BE2C (cell line): Measurements from ENCODE around the gene FAM240B.

ENCODE experiments used
- DNase-seq: peaks from one replicate; pipeline ENCODE4 v3.0.0-alpha.2; 2020
- H3K27me3 ChIP-seq: fragments of 250-450 bp; sonication (Bioruptor Pico); 2 replicates; pipeline ENCODE4 v1.5.1; 2020; ENCODE audit warnings: mild to moderate bottlenecking
- H3K36me3 ChIP-seq: fragments of 250-450 bp; sonication (Bioruptor Pico); 2 replicates; pipeline ENCODE4 v1.5.1; 2020; ENCODE audit warnings: mild to moderate bottlenecking
- H3K4me1 ChIP-seq: fragments of 250-450 bp; sonication (Bioruptor Pico); 2 replicates; pipeline ENCODE4 v1.5.1; 2020
- H3K4me3 ChIP-seq: 2 replicates; pipeline ENCODE4 v1.5.1; 2011; ENCODE audit warnings: low read depth, low read length
- H3K9me3 ChIP-seq: fragments of 250-450 bp; sonication (Bioruptor Pico); 2 replicates; pipeline ENCODE4 v1.5.1; 2020
- TF ChIP-seq, protein P1 (sequence below): IDR thresholded peaks from 2 replicates; pipeline ENCODE4 v1.5.1; 2012; ENCODE audit warnings: mild to moderate bottlenecking, low read depth, low read length

FAM240B gene

DNA sequence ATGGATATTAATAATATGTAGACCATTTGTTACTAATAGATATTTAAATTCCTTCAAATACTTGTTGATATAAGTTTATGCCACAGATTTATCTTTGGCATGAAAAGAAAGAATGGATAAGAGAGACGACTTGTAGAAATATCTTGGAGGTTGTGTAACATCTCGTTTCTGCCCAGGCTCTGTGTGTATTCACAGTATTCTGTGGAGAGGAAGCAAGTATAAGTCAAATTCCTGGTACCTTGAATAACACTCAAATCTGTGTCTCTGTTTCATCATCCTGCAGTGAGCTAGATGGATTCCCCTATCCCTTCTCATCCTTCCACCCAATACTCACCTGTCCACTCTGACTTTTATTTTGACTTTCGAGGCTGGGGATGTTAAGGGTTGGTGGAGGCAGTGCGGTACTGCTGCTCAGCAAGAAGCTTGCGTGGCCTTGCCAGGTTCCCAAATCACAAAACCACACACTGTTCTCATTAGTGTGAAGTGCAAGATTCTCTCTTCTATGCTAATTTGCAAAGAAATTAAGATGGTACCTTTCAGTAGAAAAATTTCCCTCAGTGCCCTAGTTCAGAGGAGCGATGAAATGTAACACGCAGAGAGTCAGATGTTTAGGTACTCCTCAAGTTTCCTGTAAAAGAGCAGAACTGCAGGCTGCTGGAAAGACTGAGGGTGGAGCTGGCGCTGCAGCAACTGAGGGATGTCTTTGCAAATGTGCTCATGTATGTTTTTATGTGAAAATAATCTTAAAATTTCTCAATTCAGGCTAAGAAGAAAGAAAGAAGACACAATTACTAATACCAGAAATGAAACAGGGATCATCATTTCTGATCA, 57.0 kb downstream of the FAM240B start:
- TF ChIP-seq, protein P1, sequence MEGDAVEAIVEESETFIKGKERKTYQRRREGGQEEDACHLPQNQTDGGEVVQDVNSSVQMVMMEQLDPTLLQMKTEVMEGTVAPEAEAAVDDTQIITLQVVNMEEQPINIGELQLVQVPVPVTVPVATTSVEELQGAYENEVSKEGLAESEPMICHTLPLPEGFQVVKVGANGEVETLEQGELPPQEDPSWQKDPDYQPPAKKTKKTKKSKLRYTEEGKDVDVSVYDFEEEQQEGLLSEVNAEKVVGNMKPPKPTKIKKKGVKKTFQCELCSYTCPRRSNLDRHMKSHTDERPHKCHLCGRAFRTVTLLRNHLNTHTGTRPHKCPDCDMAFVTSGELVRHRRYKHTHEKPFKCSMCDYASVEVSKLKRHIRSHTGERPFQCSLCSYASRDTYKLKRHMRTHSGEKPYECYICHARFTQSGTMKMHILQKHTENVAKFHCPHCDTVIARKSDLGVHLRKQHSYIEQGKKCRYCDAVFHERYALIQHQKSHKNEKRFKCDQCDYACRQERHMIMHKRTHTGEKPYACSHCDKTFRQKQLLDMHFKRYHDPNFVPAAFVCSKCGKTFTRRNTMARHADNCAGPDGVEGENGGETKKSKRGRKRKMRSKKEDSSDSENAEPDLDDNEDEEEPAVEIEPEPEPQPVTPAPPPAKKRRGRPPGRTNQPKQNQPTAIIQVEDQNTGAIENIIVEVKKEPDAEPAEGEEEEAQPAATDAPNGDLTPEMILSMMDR: peak; percentile 36
- Histone ChIP-seq H3K4me1 (no peaks in the 10 kb centered on the region), H3K4me3 (no peak overlapping the region), H3K9me3 (no peaks in the 10 kb centered on the region), H3K36me3 (no peaks in the 10 kb centered on the region), H3K27me3 (no peaks in the 10 kb centered on the region)
- no peak for DNase-seq

GRCh38 chr9:38659538-38659937, 60.4 kb downstream of the FAM240B start:
- TF ChIP-seq, protein P1: no peak
- peaks cover 4% of the 10 kb centered on the region for H3K27me3 ChIP-seq
- no peak for DNase-seq
- no peak overlapping the region for H3K4me3 ChIP-seq
- no peaks in the 10 kb centered on the region for H3K4me1 ChIP-seq
- no peaks in the 10 kb centered on the region for H3K36me3 ChIP-seq
- no peaks in the 10 kb centered on the region for H3K9me3 ChIP-seq

DNA sequence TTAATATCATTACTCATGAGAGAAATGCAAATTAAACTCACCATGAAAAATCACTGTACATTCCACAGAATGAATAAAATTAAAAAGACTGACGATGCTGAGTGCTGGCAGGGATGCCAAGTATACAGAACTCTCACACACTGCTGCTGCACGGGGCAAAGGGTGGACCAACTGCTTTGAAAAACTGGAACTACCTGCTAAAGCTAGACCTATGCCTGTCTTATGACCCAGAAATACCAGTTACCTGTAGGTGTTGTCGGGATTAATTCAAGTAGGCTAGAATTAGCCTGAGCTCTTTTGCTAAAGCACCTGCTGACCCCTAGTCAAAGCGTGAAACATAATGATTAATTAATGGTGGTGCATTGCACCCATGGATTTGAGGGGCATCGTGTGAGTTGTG, 63.0 kb downstream of the FAM240B start:
- TF ChIP-seq, protein P1: no peak
- Histone ChIP-seq H3K4me3 (no peak overlapping the region), H3K4me1 (no peaks in the 10 kb centered on the region), H3K9me3 (no peaks in the 10 kb centered on the region), H3K27me3 (peaks cover 4% of the 10 kb centered on the region), H3K36me3 (no peaks in the 10 kb centered on the region)
- DNase-seq: no peak

GRCh38 chr9:38652486-38652885, 67.4 kb downstream of the FAM240B start:
- TF ChIP-seq, protein P1: no peak
- H3K4me3 ChIP-seq: no peak overlapping the region
- H3K9me3 ChIP-seq: no peaks in the 10 kb centered on the region
- H3K4me1 ChIP-seq: no peaks in the 10 kb centered on the region
- DNase-seq: no peak
- peaks cover 4% of the 10 kb centered on the region for H3K27me3 ChIP-seq
- H3K36me3 ChIP-seq: no peaks in the 10 kb centered on the region

DNA sequence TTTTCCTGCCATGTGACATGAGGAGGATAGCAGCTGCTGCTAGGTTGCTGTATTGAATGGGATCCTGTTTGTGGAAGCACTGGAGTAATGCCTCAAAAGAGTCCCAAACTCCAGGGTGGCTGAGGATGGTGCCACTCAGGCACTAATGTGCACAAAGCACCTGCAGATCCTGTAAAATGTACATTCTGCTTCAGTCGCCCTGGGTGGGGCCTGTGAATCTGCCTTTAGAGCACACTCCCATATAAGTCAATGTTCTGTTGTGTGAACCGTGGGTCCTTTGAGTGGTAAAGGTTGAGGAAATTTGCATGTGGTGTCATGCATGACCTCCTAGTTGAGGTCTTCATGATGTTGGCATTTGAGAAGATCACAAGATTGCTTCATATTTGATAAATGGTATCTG, 67.9 kb downstream of the FAM240B start:
- no peak overlapping the region for H3K4me3 ChIP-seq
- TF ChIP-seq, protein P1: no peak

GRCh38 chr9:38651400-38652042, 68.4 kb downstream of the FAM240B start:
- no peaks in the 10 kb centered on the region; the same call in 1 of the 2 replicates for H3K27me3 ChIP-seq
- no peak for DNase-seq
- TF ChIP-seq, protein P1: no peak
- H3K36me3 ChIP-seq: no peaks in the 10 kb centered on the region
- no peak overlapping the region for H3K4me3 ChIP-seq
- H3K9me3 ChIP-seq: no peaks in the 10 kb centered on the region
- H3K4me1 ChIP-seq: no peaks in the 10 kb centered on the region

More for the DNA sequence above, 67.9 kb downstream of the FAM240B start:
- H3K27me3 ChIP-seq: peaks cover 3% of the 10 kb centered on the region
- no peaks in the 10 kb centered on the region for H3K9me3 ChIP-seq
- DNase-seq: no peak
- H3K4me1 ChIP-seq: no peaks in the 10 kb centered on the region
- H3K36me3 ChIP-seq: no peaks in the 10 kb centered on the region
